Activated naive CD8-positive, alpha-beta T cell treated with anti-CD3 and anti-CD28 coated beads, Interleukin-2, amount 10 ng/mL, durations not matched to agents 7 days and 5 days (primary cell): ENCODE results near the gene PDK4. TPM values are rescaled to one million over a fixed set of nuclear protein-coding genes. Genes with fewer than 3 reads are reported as not detected.

Source experiments
- ATAC-seq: fragments of 150-1000 bp; cut with Tn5 transposase; one replicate; pipeline ENCODE4 v1.10.0; 2021; ENCODE audit warnings: low read depth, moderate library complexity
- POLR2A ChIA-PET: fragments of 350-600 bp; sonication (Branson Sonifier 250); formaldehyde crosslinking; loops from one replicate; lab custom pipeline; 2021; ENCODE audit warnings: antibody characterized with exemption; lab: Charles Lee
- DNase-seq: peaks from one replicate; pipeline ENCODE4 v3.0.0; 2021
- H3K27ac Mint-ChIP-seq: one replicate; pipeline ENCODE4 v1.8.0; 2022; ENCODE audit warnings: mild to moderate bottlenecking, mixed read lengths
- H3K27me3 Mint-ChIP-seq: one replicate; pipeline ENCODE4 v1.8.0; 2022; ENCODE audit warnings: mild to moderate bottlenecking, moderate library complexity, mixed read lengths
- H3K36me3 Mint-ChIP-seq: one replicate; pipeline ENCODE4 v1.8.0; 2021; ENCODE audit warnings: mild to moderate bottlenecking, mixed read lengths
- H3K4me1 Mint-ChIP-seq: one replicate; pipeline ENCODE4 v1.8.0; 2021; ENCODE audit warnings: mixed read lengths
- H3K4me3 Mint-ChIP-seq: one replicate; pipeline ENCODE4 v1.8.0; 2022; ENCODE audit warnings: mild to moderate bottlenecking, moderate library complexity, mixed read lengths
- H3K9me3 Mint-ChIP-seq: one replicate; pipeline ENCODE4 v1.8.0; 2021; ENCODE audit warnings: mixed read lengths
- total RNA-seq, 2 experiments: library from RNA; stranded (reverse); gene quantifications; one replicate each; pipeline ENCODE4 v1.2.3, GENCODE V29; 2021

PDK4 gene
- total RNA-seq, 2 experiments from 2014 or later, result 0.39 to 1.2 TPM

DNA sequence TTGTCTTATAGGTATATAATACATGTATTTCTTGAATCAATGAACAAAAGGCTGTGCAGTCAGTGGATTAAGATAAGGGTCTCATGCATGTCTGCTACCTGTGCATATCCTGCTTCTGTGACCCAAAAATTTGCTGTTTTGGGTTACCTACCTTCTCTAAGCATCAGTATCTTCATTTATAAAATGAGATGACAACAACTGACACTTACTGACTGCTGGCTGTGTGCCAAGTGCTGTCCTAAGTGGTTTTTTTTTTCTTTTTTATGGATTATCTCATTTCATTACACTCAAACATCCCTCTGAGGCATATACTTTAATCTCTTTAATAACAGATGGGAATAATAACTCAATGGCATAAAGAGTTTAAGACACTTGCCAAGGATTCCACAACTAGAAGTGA is 2.1 kb downstream of the PDK4 start:
- POLR2A ChIA-PET, result no interaction called here
- H3K4me3 Mint-ChIP-seq, result no peak overlapping the region
- peaks cover 2% of the 10 kb centered on the region for H3K4me1 Mint-ChIP-seq
- no peak for DNase-seq
- ATAC-seq, result no peak
- H3K27ac Mint-ChIP-seq, result no peak overlapping the region
- H3K36me3 Mint-ChIP-seq, result no peaks in the 10 kb centered on the region
- no peaks in the 10 kb centered on the region for H3K9me3 Mint-ChIP-seq
- H3K27me3 Mint-ChIP-seq, result peaks cover 27% of the 10 kb centered on the region

DNA sequence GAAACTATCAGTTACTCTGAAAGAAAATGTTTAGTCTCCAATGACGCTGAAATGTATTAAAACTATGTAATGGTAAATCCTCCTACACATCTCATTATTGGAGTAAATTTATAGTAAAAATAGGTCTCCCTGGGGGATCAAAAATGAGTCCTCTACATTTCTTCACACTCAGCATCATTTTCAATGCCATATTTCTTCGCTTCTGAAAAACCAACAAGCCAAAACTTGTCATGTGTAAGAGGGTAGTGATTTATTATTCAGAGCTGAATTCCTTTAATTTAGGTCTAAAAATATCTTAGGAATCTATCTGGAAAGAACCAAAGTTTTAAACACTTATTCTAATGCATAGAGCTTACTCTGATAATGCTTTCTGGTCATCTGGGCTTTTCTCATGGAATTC is 3.0 kb downstream of the PDK4 start:
- Mint-ChIP-seq H3K4me1 (peaks cover 2% of the 10 kb centered on the region), H3K27ac (no peak overlapping the region), H3K27me3 (peaks cover 26% of the 10 kb centered on the region), H3K4me3 (no peak overlapping the region), H3K9me3 (no peaks in the 10 kb centered on the region), H3K36me3 (no peaks in the 10 kb centered on the region)
- POLR2A ChIA-PET, result no interaction called here
- ATAC-seq (no peak), DNase-seq (no peak)

DNA sequence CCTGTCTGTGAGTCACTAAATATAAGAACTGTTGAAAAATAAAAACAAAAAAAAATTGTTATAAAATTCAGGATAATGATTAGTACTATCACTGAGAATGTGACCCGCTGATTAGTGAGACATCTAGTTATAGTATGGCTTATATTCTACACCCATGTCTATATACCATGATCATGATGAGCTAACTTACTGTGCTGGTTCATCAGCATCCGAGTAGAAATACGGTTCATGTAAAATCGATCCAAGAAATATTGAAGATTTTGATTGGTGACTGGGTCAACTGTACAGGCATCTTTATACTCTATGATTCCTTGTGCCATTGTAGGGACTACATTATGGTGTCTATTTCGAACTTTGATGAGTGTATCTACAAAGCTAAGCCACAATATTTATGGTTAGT is 3.7 kb downstream of the PDK4 start:
- no peak for ATAC-seq
- no peaks in the 10 kb centered on the region for H3K36me3 Mint-ChIP-seq
- peaks cover 2% of the 10 kb centered on the region for H3K4me1 Mint-ChIP-seq
- POLR2A ChIA-PET, result no interaction called here
- H3K27ac Mint-ChIP-seq, result no peak overlapping the region
- no peaks in the 10 kb centered on the region for H3K9me3 Mint-ChIP-seq
- H3K4me3 Mint-ChIP-seq, result no peak overlapping the region
- DNase-seq, result no peak
- peaks cover 25% of the 10 kb centered on the region for H3K27me3 Mint-ChIP-seq

DNA sequence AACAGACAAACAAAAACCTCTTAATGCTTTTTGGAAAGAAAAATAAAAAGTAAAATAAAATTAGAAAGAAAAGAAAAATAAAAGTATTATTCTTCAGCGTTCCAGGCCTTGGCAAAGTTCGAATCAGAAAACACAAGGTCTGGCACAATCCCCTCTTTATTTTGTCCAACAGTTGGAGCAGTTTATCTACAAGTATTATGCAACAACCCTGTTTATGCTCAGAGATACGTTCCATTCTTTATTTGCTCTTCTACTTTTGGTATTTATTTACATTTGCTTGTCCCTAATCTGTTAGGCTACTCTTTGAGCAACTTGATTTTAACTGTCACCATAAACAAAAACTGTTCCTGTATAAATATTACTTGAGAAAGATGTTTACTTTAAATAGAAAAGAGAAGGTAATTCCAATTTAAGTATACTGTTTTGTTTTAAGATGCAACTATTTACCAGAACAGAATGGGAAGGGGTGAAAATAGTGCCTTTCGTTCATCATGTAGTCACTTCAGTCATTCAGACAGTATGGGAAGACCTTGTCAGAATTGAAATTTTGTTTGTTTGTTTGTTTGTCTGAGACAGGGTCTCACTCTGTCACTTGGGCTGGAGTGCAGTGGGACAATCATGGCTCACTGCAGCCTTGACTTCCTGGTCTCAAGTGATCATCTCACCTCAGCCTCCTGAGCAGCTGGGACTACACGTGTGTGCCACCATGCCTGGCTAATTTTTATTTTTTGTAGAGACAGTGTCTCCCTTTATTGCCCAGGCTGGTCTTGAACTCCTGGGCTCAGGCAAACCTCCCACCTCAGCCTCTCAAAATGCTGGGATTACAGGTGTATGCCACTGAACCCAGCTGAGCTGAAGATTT is 5.7 kb downstream of the PDK4 start:
- H3K36me3 Mint-ChIP-seq, result no peaks in the 10 kb centered on the region
- POLR2A ChIA-PET, result no interaction called here
- H3K27me3 Mint-ChIP-seq, result peaks cover 8% of the 10 kb centered on the region
- H3K4me3 Mint-ChIP-seq, result no peak overlapping the region
- peaks cover under 1% of the 10 kb centered on the region for H3K4me1 Mint-ChIP-seq
- H3K27ac Mint-ChIP-seq, result no peak overlapping the region
- ATAC-seq, result no peak
- no peaks in the 10 kb centered on the region for H3K9me3 Mint-ChIP-seq
- DNase-seq, result no peak

DNA sequence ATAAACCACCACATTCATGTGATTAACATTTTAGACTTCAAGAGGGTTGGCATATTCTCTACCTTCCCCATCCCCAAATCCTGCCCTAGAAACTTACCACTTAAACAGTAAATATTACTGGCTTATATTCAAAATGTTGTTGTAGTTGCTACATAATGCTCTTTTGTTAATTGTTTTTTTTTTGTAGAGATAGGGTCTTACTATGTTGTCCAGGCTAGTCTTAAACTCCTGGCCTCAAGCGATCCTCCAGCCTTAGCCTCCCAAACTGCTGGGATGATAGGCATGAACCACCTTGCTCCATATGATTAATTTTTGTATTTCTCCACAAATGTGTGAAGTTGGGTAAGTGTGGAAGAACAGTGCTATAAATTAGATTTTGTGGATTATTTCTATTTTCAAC is 6.5 kb downstream of the PDK4 start:
- no peaks in the 10 kb centered on the region for H3K9me3 Mint-ChIP-seq
- no peak for ATAC-seq
- no peak overlapping the region for H3K27ac Mint-ChIP-seq

DNA sequence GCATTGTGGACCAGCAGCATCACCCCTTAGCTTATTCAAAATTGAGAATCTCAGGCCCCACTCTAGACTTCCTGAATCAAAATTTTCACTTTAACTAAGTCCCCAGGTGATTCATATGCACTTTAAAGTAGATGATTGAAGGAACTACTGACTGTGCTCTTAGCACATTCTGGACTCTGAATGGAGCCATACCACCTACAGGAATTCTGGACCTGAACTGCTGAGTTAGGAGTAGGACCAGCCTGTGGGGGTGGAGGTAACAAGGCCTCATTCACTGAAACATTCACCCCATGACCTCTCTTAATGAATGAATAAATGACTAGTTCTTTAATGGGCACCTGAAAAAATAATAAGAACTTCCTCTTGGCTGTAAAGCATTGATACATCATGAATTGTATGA is 7.3 kb downstream of the PDK4 start:
- H3K27ac Mint-ChIP-seq, result no peak overlapping the region
- POLR2A ChIA-PET, result no interaction called here
- no peaks in the 10 kb centered on the region for H3K36me3 Mint-ChIP-seq
- no peak for ATAC-seq
- no peaks in the 10 kb centered on the region for H3K4me1 Mint-ChIP-seq
- H3K27me3 Mint-ChIP-seq, result no peaks in the 10 kb centered on the region
- DNase-seq, result no peak
- no peaks in the 10 kb centered on the region for H3K9me3 Mint-ChIP-seq
- H3K4me3 Mint-ChIP-seq, result no peak overlapping the region

More for the DNA sequence above, 6.5 kb downstream of the PDK4 start:
- H3K36me3 Mint-ChIP-seq, result no peaks in the 10 kb centered on the region
- no peaks in the 10 kb centered on the region for H3K4me1 Mint-ChIP-seq
- DNase-seq, result no peak
- peaks cover 3% of the 10 kb centered on the region for H3K27me3 Mint-ChIP-seq
- H3K4me3 Mint-ChIP-seq, result no peak overlapping the region
- POLR2A ChIA-PET, result no interaction called here

DNA sequence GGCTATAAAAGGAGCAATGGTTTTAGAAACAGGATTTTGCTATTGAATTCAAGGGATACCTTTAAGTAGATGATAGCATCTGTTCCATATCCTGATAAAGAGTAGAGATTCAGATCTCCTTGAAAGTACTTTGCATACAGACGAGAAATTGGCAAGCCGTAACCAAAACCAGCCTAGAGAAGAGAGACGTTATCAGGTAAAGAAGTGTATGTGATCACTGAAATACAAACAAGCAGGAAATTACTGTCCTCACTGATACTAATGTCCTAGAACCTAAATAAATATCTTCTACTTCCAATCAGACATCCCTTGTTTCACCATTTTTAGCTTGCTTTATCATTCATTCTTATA is 9.4 kb downstream of the PDK4 start:
- Mint-ChIP-seq H3K4me3 (no peak overlapping the region), H3K4me1 (no peaks in the 10 kb centered on the region), H3K36me3 (no peaks in the 10 kb centered on the region), H3K9me3 (no peaks in the 10 kb centered on the region), H3K27ac (no peak overlapping the region), H3K27me3 (no peaks in the 10 kb centered on the region)
- ATAC-seq, result no peak
- POLR2A ChIA-PET, result no interaction called here
- no peak for DNase-seq

DNA sequence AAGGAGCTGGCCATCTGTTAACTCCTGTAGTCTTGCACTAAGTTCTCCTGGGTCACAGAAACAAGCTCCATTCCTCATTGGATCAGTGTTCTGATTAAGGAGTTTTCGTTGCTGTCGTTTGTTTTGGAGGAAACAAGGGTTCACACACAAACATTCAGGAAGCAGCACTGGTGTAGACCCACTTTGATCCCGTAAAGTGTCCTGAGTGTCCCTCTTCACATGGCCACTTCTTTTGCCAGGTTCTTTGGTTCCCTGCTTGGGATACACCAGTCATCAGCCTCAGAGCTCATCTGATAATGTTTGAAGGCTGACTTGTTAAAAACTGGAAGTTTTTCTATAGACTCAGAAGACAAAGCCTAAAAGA is 10.9 kb downstream of the PDK4 start:
- no peak for ATAC-seq
- Mint-ChIP-seq H3K4me1 (no peaks in the 10 kb centered on the region), H3K36me3 (no peaks in the 10 kb centered on the region), H3K9me3 (no peaks in the 10 kb centered on the region), H3K4me3 (no peak overlapping the region), H3K27ac (no peak overlapping the region), H3K27me3 (no peaks in the 10 kb centered on the region)
- DNase-seq, result no peak
- POLR2A ChIA-PET, result no interaction called here

DNA sequence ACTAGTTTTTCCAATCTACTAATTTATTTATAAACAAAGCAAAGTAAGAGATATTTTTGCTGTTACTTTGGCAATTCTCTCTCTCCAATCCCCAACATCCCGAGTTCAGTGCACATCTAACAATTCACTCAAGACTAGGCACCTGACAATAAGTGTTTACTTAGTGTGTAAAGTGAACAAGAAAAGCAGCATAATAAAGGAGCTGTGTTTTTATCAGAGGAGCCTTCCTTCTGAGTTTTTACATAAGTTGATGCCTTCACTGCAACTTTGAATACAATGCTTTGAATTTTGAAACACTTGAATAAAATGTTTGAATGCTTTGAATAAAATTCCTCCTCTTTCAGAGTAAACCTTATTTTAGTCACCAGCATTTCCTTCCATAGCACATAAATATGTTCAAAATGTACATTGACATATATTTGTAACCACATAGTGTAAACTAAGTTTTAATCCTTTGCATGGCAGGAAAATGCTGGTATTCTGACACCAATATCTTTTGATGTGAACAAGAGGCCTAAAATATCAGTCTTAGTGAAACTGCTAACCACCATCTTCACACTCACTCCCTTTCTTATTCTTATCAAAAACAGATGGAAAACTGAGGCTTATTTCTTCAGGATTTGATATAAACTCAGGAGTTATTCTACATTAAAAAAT is 11.4 kb downstream of the PDK4 start:
- no peak overlapping the region for H3K4me3 Mint-ChIP-seq
- H3K4me1 Mint-ChIP-seq, result no peaks in the 10 kb centered on the region
- DNase-seq (no peak), ATAC-seq (no peak)
- POLR2A ChIA-PET, result no interaction called here
- no peaks in the 10 kb centered on the region for H3K36me3 Mint-ChIP-seq
- H3K27me3 Mint-ChIP-seq, result no peaks in the 10 kb centered on the region
- H3K9me3 Mint-ChIP-seq, result no peaks in the 10 kb centered on the region
- no peak overlapping the region for H3K27ac Mint-ChIP-seq

DNA sequence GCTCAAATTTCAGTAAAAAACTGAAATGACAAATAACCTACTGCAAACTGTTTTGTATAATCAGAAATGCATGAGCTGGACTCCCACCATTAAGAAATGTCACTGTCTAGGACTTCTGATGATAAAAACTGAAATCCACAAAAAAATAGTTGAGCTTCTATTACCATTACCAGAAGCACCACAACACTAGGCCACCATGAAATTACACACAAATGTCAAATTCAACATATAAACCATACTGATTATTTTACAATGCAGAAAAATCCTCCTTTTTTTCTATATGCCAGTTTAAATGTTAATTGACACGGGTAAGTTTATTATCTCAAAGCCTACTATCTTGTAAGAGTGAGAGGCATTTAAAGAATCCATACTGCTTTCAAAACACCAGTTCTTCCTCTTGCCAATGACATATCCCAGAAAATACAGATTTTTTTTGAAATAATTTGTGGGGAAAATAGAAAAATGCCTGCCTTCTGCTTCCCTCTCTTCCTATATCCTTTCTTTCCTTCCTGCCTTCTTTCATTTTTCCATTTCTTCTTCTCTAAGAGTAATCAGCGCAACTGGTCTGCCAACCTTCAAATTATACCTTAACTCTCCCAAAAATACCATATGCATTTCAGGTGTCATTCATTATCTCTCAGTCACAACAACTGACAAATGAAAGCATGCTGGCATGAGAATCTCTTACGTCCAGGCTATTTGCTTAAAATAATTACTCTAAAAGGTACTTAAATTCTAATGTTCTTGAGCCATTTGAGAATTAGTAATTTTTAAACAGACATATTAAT is 12.3 kb downstream of the PDK4 start:
- Mint-ChIP-seq H3K4me1 (no peaks in the 10 kb centered on the region), H3K9me3 (no peaks in the 10 kb centered on the region), H3K27ac (no peak overlapping the region), H3K27me3 (no peaks in the 10 kb centered on the region), H3K36me3 (no peaks in the 10 kb centered on the region), H3K4me3 (no peak overlapping the region)
- ATAC-seq, result no peak
- no peak for DNase-seq
- POLR2A ChIA-PET, result no interaction called here

DNA sequence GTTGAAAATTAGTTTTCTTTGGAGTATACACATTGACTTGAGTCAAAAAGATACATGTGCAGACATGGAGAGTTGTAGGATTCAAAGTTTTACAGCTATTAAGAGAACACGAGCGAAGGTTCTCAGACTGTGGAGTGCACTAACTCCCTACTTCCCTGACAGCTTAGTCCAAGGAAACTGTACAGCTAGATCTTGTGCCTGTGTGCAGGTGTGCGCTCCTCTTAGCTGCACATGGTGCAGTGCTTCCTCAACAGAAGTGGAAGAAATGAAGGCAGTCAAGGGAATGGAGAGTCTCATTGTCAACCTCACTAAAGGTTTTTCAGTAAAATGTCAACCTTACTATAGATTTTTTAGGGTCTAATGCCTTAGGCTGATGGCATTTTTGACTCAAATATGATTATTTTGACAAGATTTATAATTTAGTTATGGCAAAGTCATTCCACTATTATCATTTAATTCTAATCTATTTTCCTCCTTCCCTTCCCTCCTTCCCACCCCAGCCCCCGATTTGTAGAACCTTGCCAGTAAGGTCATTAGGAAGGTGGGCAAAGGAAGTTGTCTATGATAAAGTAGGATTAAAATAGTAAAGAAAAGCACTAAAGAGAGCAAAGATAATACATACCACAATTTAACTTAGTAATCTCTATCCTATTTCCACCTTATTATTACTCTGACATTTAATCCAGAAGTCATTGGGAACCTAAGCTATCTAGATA is 13.6 kb downstream of the PDK4 start:
- POLR2A ChIA-PET, result no interaction called here
- no peak for DNase-seq
- ATAC-seq, result no peak
- H3K4me1 Mint-ChIP-seq, result no peaks in the 10 kb centered on the region
- H3K36me3 Mint-ChIP-seq, result no peaks in the 10 kb centered on the region
- H3K27ac Mint-ChIP-seq, result no peak overlapping the region
- H3K27me3 Mint-ChIP-seq, result no peaks in the 10 kb centered on the region
- no peaks in the 10 kb centered on the region for H3K9me3 Mint-ChIP-seq
- no peak overlapping the region for H3K4me3 Mint-ChIP-seq

DNA sequence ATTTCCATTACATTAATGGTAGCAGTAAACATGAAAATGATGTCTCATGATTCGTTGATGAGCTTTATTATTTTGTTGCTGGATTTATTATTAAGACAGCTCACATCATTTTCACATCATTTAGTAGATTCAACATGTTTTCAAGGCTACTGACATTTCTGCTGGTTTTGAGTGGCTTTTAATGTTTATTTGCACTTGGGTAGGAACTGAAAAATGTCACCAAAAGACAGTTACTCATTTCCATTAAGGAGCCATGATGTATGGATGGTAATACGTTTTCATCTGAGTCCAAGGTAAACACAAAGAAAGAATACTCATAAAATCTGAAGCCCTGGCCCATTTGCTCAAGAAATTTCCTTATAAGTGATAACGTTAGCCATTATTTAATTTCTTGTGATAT is 14.8 kb downstream of the PDK4 start:
- POLR2A ChIA-PET, result no interaction called here
- Mint-ChIP-seq H3K4me3 (no peak overlapping the region), H3K36me3 (no peaks in the 10 kb centered on the region), H3K9me3 (no peaks in the 10 kb centered on the region), H3K27me3 (no peaks in the 10 kb centered on the region), H3K4me1 (no peaks in the 10 kb centered on the region), H3K27ac (no peak overlapping the region)
- no peak for ATAC-seq
- DNase-seq, result no peak

DNA sequence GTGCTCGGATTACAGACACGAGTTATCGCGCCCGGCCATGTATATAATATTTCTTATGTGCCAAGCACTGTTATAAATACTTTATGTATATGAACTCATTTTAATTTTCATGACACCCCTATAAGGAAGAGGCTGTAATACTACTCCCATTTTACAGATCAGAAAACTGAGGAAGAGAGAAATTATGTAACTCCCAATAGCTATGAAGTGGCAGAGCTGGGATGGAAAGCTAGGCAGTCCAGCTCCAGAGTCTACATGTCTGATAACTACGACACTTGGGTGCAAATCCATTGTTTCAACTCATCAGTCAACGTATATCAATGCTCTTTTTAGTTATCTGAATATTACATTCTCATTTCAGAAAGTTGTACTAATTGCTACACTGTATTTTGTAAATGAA is 17.0 kb downstream of the PDK4 start:
- no peaks in the 10 kb centered on the region for H3K4me1 Mint-ChIP-seq
- H3K36me3 Mint-ChIP-seq, result no peaks in the 10 kb centered on the region
- H3K9me3 Mint-ChIP-seq, result no peaks in the 10 kb centered on the region
- no peak overlapping the region for H3K27ac Mint-ChIP-seq
- ATAC-seq (no peak), DNase-seq (no peak)
- no peak overlapping the region for H3K4me3 Mint-ChIP-seq
- no peaks in the 10 kb centered on the region for H3K27me3 Mint-ChIP-seq
- POLR2A ChIA-PET, result no interaction called here
